Hematopoietic multipotent progenitor cell treated with erythropoietin and hydrocortisone succinate and interleukin-3 and kit ligand, for 15 days (in vitro differentiated cells): ENCODE results near the gene PRDM16.

Source experiments
- DNase-seq: peaks from one replicate; pipeline ENCODE4 v3.0.0-alpha.2; 2015; ENCODE audit warnings: low spot score

Gene PRDM16

DNA sequence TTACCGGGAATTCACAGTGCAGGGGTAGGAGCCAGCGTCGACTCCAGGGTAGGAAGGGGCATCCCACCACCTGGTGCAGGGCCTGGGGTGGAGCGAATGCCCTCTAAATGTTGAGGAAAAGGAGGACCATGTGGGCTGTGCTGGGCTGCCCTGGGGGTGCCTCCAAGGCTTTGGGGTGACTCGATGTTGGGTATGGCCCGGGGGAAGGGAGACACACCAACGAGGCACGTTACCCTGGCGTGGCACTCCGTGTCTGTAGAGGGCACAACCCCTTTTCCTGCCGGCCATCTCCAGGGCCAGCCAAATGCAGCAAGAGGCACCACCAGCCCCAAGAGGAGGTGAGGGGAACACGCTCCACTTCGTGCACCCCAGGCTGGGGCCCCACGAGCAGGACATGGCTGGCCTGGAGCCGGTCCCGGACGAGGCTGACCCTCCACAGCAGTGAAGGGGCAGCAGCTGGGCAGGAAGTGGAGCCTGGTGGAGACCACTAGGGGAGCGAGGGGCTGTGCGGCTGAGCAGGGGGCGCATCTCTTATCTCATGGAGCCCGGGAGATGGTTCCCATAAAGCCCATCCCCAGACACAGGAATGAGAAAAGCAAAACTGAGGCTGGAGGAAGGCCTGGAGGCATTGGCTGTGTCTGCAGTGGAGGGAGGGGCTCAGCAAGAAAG is 36.5 kb upstream of the PRDM16 start:
- no peak for DNase-seq

DNA sequence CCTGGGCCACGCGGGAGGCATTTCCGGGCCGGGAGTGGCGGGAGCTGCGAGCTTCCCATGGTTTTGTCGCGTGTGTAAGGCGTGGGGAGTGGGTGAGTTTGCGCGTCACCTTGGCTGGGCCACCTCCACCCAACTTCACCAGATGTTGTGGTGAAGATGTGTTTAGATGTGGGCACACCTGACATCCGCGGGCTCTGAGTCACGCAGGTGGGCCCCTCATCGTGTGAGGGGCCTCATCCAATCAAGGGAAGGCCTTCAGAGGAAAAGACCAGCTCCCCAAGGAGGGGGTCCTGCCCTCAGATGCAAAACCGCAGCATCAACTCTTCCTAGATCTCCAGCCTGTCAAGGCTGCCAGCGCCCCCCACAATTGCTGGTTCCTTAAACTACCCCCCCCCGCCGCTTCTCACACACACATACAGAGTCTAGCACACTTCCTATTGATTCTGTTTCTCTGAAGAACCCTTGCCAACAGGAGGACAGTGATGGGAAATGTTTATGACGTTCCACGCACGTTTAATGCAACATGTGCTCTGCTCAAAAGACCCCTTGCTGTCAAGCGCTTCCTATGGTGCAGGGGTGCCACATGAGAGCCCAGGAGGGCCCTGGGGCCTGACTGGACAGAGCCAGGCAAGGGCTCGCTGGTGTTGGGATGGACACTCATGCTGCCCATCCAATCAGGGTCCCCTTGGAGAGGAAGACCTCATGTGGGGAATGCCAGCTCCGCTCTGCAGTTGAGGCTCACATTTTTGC is 35.8 kb upstream of the PRDM16 start:
- no peak for DNase-seq

DNA sequence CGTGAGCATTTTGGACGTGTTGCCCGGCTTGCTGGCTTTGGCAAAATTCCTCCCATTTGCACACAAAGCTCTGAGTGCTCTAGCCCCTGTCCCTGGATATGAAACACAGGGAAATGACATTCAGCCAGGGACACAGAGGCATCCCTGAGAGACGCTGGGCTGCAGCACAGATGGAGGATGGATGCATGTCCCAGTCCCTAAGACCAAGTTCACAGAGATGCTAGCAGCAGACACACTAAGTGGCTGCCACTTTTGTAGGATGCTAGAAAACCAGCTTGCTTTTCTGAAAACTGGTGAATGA is 35.3 kb upstream of the PRDM16 start:
- no peak for DNase-seq

DNA sequence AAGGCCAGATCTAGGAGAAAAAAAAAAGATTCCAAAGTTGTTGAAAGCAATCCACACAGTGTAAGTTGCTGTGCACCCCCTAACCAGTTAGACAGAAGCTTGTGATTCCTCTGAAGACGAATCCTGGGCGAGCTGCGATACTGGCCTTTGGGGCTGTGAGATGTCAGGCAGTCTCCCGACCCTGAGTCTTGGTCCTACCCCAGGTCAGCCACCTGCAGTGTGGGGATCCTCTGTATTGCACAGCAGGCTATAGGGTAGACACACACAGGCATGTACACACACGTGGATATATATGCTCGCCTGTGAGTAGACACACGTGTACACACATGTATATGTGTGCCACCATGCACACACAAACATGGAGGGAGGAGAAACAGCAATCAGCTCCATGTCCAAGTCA is 34.8 kb upstream of the PRDM16 start:
- no peak for DNase-seq

DNA sequence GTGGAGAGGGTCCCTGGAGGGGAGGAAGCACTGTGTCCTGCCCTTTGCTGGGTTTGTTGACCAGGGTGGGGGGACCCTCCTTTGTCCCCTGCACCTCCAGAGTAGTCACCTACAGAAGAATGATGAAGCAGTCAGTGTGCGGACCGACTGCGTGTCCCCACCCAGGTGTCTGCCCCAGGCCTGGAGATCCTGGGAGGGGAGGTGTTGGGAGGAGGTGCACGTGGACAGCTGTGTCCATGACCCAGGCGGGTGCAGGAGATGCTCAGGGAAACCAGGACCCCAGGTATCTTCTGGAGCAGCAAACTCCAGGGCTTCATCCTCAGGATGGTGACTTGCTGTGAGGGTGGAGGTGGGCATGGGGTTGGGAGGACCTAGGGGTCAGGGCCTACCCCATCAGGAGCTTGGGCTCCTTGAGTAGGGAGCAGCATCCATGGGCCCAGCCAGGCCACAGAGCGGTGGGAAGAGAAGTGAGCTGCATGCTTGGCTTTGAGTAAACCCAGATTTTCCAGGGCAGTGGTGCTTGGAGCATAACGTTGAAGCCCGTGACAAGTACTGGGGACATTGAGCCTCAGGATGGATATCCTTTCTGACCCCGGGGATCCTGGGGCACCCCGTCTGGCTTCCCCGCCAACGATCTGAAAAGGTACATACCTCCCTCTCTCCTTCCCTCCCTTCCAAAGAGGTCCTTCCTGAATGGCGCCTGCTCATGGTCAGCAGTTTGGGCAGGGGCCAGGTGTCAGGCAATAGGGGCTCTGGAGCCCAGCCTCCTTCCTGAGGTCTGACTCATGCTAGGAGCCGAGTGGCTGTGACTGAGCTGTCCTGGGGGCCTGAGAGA is 34.1 kb upstream of the PRDM16 start:
- DNase-seq, result no peak

DNA sequence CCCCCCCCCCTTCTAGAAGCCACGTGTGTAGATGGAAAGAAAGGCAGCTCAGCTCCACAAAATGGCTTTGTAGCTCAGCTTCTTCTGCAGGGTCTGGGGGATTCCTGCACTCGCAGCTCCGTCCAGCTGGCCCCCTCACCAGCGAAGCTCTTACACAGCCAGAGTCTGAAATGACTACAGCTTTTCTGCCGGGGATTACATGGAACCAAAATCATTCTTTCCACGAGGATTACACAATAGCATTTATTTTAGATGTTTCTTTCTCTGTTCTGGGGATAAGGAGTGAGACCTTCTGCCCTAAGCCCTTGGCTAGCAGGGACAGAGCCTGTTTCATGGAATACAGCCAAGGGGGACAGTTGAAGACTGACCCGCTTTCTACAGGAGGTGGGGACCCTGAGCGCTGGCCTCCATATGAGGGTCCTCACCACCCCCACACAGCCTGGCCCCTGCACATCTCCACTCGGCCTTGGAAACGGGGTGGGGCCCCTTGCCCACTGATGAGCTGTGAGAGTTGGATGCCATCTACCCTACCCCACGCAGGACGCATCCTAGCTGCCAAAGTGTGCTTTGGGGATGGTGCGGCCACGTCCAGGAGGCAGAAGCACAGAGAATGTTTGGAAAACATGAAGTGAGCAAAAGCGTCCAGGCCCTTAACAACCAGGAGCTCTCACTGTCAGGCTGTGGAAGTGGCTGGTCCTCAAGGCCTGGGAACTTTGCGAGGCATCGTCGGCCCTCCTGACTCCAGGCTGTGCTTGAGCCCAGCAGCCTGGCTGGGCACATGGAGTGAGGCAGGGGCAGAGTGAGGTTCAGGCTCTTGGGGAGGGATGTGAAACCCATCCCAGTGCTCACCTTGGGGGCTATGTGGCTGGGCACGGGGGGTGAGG is 33.2 kb upstream of the PRDM16 start:
- DNase-seq, result no peak

DNA sequence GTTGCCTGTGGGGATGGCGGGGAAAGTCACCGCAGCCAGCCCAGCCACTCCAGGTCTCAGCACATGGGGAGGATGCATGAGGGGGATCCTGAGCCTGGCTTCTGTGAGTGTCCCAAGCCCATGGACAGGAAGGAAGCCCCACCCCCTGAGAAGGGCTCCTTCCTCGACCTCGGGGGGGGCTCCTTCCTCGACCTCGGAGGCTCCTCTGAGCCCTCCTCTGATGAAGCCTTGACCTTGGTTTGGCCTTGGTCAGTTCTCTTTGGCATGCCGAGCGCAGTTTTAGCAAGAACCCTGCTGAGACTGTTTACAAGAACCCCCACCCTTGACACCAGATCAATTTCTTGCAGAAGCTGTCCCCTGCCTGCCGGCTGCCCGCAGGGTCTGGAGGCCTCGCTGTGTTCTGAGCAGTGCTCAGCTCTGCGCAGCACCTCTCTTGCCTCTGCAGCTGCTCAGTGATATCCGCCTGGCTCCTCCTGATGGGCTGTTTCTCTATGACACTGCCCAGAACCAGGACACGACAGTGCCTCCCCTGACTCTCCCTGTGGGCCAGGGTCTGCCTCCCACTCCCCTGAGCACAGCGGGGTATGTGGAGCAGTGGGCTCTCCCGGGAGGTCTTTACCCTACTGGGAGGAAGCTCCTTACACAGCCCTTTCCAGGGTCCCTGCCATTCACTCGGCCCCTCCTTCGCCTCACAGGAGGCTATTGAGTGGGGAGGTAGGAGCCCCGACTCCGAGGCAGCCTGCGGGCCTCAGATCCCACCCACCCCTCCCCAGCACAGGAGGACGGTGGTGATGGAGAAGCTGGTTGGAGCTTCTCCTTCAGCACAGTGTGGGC is 32.3 kb upstream of the PRDM16 start:
- DNase-seq, result no peak

DNA sequence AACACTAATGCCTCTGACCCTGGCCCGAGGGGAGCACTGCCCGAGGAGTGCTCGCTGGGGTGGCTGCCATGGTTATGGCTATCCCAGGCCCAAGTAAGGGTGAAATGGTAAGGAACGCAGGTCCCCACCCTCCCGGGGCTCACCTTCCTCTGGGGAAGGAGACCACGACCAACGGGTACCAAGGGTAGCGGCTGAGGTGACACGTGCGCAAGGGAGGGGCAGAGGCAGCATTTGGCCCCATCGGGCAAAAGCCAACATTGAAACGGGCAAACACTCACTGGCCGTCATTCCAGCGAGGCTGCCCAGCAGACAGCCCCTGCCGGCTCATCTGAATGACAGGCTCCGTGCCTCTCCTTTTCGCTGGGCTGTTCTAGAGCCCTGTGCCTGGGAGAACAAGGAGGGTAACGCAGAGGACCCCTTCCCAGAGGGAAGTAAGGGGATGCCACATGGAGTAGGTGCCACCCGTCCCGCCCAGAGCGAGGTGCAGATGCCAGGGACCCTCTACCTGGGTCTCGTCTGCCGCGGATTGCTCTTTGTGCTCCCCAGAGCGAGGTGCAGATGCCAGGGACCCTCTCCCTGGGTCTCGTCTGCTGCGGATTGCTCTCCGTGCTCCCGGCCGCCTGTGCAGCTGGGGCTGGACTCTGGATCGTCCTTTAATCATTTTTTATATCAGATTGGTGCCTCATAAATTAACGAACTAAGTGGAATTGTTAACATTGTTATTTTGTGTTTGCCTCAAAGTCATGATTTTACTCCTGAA is 31.5 kb upstream of the PRDM16 start:
- no peak for DNase-seq

DNA sequence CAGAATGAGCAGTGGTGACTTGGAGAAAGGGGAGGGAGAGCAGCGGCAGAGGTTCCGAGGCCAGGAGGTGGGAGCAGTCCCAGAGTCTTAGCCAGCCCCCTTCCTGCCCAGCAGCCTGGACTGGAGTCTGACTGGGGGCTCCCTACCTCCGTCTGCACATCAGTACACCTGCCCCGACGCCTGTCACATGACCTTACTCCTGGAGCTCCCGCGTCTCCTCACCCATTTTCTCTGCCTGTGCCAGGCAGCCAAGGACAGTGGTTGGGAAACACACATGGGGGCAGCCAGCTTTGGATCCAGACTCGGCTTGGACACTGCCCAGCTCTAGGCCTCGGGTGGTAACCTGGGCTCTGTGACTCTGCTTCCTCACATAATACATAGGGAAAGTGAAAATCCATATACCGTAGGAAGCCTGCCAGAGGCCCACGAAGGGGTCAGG is 30.9 kb upstream of the PRDM16 start:
- no peak for DNase-seq

DNA sequence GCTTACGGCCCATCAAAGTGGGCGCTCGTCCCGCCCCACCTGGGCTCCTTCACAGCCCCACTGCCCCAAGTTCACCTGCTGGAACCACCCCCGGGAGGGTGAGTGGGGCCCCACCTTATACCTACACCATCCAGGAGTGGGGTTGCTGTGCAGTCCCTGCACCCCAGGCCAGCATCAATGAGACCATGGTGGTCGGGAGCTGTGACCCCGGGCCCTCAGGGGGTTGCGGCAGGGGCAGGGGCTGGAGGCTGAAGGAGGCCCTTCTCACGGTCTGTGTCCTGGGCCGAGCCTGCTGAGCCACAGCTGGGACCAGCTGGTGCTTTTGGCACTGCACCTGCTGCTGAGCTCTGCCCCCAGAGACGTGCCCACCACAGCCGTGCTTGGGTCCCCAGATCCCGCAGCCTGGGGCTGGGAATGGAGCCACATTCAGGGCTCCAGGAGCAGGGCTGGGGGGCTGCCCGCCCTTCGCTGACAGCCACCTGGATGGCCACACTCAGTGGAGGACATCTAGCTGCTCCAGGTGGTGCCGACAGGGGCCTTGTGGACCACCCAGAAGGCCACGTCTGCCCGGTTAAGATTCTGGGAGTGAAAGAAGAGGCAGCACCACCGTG is 30.3 kb upstream of the PRDM16 start:
- DNase-seq, result no peak

DNA sequence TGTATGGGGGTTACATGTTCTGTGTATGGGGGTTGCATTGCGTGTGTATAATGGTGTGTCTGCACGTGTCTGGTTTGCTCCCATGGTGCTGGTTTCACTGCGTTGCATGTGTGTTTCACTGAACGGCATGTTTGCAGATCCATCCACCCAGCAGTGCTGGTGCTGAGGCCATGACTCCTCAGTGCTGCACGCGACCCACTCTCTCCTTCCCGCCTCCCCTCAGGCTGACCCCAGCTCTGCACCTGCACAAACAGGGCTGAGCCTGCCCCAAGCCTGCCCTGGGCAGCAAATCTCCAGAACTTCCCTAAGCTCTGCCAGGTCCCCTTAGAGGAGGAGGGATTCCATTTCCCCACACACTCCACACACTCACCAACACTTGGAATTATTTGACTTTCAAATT is 29.0 kb upstream of the PRDM16 start:
- no peak for DNase-seq

DNA sequence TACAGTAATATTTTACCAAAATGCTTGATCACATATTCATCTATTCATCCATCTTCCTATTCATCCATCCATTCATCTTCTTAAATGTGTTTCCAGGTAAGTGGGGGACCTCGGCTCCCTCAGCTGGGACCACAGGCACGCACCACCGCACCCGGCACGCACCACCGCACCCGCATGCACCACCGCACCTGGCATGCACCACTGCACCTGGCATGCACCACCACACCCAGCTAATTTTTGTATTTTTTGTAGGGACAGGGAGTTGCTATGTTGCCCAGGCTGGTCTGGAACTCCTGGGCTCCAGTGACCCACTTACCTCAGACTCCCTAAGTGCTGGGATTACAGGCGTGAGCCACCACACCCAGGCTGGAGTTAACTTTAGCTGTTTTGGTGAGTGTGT is 26.5 kb upstream of the PRDM16 start:
- no peak for DNase-seq

DNA sequence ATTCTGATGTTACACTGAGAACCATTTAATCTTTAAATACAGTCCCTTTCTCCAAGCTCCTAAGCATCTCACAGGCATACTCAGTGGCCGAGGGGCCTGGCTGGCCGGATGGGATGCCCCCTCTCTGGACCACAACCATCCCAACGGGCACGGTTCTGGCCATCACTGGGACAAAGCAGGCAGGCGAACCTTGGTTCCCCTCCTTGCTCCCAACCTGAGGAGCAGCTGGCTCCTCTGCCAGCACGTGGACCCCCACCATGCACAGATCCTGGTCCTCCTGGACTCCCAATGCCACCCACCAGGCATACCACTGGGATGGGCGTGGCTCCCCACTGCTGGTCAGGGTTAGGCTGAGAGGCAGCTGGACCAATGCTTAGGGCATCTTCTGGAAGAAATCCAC is 19.8 kb upstream of the PRDM16 start:
- no peak for DNase-seq

DNA sequence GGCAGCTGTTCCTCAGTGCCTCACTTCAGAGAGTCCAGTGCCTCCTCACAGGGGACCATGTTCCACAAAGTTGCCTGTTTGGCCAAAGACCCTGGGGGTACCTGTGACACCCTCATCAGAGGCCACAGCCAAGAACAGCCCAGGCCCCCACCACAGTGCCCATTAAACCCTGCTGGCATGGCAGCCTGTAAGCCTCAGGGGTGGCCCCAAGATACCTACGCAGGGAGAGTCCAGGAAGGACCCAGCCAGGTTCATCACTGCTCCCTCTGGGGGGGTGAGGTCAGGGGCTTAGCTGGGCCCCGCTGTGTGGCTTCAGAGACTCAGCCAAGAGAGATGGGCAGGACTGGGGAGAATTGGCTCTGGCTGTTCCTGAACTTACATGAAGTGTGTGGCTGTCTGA is 19.1 kb upstream of the PRDM16 start:
- DNase-seq, result no peak

DNA sequence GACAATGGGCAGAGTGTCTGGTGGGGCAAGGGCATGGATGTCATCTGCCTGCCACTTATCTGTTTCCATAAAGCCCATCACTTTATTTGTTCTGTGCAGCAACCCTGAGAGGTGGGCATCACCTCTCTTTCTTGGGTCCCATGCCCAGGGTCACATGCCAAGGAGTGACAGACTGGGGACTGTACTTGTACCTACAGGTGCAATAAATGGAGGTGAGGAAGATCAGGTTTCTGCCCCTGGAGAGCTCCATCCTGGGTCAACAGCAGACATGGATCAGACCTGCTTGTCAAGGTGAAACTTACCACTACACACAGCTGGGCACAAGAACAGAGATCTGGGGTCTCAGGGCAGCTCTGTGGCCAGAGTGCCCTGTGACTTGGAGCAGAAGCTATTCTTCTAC is 18.4 kb upstream of the PRDM16 start:
- no peak for DNase-seq

DNA sequence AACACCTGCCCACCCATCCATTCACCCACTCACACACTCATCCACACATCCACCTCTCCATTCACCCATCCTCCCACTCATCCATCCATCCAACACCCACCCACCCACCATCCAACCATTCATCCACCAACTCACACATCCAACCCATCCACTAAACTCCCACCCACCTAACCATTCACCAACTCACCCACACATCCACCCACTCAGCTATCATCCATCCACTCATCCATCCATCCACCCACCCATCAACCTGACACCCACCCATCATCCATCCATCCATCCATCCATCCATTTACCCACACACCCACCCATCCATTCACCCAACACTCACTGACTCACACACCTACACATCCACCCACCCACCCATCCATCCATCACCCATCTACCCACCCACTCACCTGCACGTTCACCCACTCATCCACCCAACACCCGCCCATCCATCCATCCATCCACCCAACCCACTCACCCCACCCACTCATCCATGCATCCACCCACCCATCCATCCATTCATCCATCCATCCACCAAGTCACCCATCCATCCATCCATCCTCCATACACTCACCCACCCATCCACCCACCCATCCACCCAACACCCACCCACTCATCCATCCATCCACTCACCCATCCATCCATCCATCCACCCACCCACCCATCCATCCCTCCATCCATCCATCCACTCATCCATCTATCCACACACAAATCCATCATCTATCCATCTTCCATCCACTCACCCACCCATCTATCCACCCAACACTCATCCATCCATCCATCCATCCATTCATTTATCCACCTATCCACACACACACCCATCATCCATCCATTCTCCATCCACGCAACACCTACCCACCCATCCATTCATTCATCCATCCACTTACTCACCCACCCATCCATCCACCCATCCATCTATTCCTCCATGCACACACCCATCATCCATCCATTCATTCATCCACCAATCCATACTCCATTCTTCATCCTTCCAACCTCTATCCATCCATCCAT is 17.4 kb upstream of the PRDM16 start:
- DNase-seq, result no peak

DNA sequence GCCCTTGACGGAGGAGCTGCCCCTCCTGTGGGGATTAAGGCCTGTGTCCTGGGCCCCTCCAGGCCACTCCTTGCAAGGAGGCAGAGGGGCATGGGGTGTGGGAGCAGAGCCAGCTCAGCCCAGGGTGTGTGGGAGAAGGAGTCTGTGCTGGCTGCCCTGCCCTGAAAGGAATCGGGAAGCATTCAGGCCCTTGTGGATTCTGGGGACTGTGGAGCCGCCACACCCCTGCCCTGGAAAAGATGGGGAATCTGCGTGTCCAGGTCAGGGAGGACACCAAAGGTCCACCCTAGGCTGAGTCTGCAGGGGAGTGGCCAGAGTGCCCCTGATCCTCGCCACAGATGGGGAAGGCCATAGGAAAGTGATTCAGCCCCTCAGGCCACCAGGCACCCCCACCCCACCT is 16.5 kb upstream of the PRDM16 start:
- DNase-seq, result no peak

DNA sequence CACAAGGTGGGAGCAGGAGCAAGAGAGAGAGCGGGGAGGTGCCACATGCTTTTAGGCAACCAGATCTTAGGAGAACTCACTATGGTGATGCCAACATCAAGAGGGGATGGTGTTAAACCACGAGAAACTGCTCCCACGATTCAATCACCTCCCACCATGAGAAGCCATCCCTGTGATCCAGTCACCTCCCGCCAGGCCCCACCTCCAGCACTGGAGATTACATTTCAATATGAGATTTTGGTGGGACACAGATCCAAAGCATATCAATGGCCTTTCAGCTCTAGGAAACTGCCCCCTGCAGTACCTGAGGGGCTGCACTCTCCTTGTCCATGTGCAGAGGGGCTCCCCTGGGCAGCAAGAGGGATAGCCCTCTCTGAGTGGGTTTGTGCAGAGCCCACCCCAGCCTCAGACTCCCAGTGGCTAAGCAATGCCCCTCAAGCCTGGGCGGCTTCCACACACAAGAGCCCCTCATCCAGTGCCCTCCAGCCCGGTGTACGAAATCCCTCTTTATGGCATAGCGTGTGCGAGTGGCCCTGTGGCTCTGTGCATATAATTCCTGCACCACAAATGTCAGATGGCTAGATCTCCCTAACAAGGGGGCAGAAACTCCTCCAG is 15.5 kb upstream of the PRDM16 start:
- no peak for DNase-seq
